HG03460 (cell line): ENCODE data around the gene DNAJB14.
"Not testable (repeated sequence)": the region's sequence is repeated elsewhere in the genome, so short reads cannot be mapped to it uniquely, and the experiment has no call there.

ENCODE experiments used
- ATAC-seq: cut with Tn5 transposase; IDR thresholded peaks from one replicate; pipeline ENCODE4 v1.9.1; 2021; ENCODE audit not compliant: unreplicated experiment

The DNAJB14 gene

DNA sequence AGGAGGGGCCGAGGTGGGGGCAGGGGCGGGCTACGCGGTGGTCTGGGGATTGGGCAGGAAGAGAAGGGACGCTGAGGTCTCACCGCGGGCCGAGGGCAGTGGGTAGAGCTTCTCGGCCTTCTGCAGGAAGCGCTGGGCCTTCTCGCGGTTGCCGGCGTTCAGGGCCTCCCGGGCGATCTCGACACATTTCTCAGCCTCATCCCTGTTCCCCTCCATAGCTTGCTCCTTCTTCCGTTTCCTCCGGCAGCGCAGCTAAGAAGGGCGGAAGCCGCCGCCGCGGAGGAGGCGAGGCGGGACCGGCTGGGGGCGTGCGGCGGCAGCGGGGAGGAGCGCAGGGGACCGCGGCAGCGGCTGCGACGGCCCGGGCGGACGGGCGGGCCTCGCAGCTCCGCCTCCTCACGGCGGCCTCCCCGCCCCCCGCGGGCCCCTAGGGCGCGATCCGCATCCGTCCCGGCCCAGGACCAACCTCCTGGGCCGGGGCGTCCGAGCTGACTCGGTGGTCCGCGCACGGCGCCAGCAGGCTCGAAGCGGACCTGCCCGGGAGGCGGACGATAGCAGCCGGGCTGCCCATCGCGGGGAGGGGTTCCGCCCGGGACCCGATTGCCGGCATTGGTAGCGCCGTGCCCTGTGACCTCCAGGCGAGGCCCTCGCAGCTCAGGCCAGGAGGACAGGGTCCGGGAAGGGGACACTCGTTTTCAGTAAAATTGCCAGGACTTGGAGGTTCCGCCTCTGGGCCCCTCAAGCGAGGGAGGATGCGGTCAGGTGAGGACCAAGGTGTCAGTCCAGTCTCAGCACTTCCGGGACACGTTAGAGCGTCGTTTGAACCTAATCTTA lies at the start of gene DNAJB14:
TSS of gene DNAJB14 (minus strand) at position 263 of the 834 bp plus-strand sequence. CDS start at position 216, 47 bp downstream.
- peak; percentile 39 for ATAC-seq

DNA sequence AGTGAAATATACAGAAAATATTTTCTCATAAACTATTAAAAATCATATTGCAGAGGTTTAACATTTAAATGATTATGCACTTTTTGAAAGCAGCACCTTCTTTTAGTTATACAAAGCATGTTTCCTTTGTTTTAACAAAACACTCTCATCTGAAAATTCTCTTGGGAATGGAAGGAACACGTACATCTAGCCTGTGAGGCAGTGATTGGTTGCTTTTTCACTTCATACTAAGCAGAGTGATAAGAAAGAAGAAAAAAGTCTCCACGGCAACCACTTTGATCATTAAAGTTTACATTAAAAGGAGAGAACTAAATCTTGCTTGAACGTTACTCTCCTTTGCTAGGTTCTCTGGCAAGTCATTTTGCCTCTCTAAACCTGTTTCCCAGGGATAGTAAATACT lies 45.3 kb upstream of the DNAJB14 start:
- ATAC-seq: no peak

DNA sequence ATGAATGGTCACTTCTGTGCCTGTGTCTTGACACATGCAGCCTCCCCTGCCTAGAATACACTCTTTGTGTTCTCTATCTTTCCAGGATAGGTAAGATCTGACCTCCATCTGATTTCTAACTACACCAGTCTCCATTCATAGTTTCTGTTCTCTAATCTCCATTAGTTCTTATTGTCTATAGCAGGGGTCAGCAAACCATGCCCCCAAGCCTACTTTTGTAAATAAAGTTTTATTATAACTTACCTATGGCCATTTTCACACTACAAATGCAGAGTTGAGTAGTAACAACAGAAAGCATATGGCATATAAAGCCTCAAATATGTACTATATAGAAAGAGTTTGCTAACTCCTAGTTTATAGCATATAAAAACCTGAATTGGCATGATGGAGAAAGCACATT lies 41.3 kb upstream of the DNAJB14 start:
- ATAC-seq: no peak

DNA sequence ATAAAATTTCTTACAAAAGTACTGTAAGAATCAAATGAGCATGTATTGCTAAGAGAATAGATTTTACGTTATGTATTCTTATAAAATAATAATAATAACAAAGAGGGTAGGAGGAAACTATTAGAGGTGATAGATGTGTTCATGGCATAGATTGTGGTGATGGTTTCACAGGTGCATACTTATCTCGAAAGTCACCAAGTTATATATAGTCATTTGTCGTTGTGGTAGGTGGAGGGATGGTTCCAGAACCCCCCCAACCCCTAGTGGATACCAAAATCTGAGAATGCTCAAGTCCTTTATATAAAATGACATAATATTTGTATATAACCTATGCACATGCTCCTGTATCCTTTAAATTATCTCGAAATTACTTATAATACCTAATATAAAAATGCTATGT lies 40.4 kb upstream of the DNAJB14 start:
- no peak for ATAC-seq

DNA sequence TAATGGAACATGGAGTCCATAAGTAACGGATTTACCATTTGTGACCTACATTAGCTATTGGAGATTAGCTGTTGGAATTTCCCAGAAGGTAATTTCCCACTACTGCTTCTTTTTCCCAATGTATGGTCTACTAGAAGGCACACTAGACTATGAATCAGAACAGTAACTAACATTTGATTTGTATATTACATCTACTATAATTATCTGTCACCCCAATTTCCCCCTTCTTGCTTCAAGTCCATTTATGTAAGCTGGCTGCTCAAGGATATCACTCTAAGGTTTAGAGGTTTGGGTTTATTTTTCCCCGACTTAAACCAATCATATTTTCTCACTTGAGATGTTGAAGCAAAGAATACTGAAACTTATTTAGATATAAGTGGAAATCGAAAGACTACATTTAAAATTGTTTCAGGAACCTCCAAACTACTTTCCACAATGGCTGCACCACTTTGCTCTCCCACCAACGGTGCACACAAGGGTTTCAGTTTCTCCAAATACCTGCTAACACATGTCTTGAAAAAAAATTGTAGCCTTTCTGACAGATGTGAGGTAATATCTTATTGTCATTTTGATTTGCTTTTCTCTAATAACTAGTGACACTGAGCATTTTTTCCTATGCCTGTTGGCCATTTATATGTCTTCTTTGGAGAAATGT lies 37.0 kb upstream of the DNAJB14 start:
- ATAC-seq: no peak

DNA sequence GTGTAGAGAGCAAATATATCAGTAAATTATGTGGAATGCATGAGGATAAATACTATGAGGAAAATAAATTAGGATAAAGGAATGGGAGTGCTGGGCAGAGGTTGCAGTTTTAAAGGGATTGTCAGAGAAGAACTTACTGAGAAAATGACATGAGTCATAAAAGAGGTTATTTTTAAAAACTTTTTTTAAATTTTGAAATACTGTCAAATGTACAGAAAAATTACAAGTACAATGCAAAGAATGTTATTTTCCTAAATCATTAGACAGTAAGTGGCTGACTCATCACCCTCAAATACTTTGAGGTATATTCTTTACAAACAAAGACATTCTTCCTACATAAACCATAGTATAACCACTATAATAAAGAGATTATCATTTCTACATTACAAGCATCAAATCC lies 33.5 kb upstream of the DNAJB14 start:
- ATAC-seq: no peak

DNA sequence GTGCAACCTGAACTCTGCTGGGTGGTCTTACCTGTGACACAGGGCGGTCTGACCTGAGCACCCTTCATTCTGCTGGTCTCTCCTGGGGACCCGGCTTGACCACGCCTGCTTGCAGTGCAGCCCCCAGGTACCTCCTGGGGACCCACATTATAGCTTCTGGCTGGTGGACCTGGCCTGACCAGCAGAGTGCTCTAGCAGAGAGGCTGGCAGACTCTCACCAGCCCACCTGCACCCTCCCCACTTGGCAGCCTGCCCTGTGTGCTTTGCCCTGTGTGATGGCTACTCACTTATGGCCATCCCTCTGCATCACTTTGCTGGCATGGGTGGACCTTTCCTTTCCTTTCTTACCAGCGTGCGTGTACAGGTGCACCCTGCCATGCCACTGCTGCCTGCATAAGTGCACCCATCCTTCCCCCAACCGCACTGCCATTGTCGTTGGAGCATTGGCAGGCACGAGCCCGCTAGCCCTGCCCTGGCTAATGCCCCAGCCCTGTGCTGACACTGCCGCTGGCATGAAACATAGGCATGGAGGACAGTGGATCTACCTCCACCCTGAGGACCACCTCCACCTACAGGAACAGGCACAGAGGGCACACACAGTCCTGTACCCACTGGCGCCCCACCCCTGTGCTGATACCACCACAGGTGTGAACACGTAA lies 25.2 kb upstream of the DNAJB14 start:
- no peak for ATAC-seq

DNA sequence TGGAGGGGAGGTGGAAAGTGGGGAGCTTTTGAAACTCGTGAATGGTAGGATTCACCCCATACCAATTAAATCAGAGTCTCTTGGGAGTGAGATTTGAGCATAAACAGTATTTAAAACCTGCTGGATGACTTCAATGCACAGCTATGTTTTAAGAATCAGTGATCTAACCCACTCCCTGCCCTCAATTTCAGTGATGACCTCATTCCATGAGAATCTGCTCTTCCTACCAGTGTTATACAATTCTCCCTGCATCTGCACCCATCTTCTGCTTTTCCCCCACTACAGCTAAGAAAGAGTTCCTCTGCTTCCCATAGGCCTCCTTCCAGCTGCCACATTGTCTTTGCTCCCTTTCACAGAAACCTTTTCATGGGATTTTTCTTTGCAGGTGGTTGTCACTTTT lies 21.9 kb upstream of the DNAJB14 start:
- no peak for ATAC-seq

DNA sequence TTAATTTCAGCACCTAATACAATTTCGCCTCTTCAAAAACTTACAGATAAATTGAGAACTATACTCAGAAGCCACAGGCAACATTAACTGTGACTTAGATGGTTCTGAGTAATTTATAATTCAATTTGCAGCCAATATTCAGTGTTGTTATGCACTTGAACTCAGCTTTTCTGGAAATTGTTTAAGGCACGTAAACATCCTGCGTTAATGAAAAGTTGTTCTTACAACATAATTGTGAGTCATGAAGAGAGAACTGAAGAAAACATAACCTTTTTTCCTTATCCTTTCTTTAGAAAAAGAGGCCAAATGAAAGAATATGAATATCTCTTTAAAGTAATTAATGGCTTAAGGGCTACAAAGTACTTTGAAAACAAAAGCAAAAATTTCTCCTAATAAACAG lies 20.3 kb upstream of the DNAJB14 start:
- ATAC-seq: no peak

DNA sequence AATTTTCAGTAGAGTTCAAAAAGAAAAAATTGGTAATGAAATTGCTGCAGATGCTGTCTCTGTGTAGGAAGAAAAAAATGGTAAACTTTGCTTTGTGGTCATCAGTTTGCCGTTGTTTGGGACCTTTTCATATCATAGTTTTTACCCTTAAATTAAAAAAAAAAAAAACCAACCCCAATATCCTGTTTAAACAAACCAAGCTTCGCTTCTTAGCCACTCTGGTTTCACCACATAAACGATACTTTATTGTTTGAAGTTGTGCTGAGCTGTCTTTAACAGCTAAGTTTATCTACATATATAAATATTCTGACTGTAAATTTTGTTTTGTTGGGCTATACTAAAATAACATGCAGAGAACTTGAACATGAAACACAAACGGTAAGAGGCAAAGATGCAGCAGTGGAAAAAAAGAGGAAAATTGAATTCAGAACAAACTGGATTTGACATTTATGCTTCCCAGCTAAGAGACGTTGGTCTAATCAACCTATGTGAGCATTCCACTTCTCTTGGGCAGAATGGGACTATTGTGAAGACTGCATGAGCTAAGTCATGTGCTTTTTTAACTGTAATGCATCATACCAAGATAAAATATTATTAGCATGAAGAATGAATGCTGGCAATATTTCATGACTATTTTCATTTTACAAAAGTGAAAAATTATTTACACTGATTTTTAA lies 19.4 kb upstream of the DNAJB14 start:
- ATAC-seq: no peak

DNA sequence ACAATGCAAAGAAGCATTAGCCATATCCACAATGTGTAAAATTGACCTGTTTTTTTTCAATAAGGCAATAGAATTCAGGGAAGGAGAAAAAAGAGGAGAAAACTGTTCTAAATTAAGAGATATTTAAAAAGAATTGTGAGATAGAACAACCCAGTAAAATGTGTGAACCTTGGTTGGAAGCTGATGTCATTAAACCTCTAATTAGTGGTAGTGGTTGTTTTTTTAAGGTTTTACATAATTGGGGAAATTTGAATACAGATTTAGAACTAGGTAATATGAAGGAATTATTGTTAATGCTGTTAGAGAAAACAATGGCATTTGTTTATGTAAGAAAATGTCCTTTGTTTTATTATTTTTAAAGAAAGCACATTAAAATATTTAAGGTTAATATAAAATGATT lies 18.8 kb upstream of the DNAJB14 start:
- ATAC-seq: no peak

DNA sequence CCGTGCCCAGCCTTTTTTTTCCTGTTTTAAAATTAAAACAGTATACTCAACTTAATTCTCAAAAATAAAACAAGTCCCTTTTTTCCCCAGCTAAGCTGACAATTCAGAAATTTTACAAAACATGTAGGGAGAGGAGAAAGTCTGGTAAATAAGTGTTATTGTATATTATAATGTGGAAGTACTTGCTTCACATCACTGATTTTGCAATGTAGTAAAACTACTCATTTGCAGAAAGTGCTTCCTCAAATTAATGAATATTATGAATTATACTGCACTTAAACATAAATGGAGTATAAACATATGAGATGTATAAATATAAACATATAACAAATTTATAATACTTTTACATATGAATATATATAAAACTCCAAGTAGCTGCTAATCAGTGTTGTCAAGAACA lies 15.3 kb upstream of the DNAJB14 start:
- ATAC-seq: no peak

DNA sequence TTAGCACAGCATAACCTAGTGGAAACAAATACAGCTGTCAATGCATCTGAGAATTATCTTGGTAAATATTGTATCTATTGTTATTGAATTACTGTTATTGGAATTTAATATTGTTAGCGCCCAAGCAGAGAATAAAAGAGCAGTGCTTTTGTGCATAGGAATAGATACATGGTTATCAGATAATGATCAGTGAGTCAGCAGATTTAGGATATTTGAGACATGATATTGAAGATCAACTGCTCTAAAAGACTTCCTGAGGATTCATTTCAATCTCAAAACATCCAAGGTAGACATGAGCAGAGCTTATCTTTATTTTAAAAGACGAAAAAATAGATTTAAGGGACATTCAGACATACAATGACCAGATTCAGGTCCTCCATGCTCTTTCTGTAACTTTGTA lies 14.2 kb upstream of the DNAJB14 start:
- no peak for ATAC-seq

DNA sequence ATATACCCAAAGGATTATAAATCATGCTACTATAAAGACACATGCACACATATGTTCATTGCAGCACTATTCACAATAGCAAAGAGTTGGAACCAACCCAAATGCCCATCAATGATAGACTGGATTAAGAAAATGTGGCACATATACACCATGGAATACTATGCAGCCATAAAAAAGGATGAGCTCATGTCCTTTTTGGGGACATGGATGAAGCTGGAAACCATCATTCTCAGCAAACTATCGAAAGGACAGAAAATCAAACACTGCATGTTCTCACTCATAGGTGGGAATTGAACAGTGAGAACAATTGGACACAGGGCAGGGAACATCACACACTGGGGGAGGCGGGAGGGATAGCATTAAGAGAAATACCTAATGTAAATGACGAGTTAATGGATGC lies 11.8 kb upstream of the DNAJB14 start:
- ATAC-seq: not testable (repeated sequence)

DNA sequence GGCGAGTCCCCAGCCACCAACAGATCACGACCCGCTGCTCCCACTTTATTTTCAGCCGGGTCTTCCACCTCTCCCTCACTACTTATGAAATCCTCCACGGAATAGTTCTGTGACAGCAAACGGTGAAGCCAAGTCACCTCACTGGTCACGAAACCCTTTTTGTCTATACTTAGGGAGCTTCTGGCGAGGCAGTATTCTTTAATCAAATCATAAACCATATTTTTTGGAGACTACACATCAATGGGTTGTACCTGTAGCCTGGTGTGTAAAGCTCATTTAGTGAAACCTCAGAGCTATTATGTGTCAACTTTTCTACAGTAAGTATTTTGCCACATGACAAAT lies 4.5 kb upstream of the DNAJB14 start:
- no peak for ATAC-seq

DNA sequence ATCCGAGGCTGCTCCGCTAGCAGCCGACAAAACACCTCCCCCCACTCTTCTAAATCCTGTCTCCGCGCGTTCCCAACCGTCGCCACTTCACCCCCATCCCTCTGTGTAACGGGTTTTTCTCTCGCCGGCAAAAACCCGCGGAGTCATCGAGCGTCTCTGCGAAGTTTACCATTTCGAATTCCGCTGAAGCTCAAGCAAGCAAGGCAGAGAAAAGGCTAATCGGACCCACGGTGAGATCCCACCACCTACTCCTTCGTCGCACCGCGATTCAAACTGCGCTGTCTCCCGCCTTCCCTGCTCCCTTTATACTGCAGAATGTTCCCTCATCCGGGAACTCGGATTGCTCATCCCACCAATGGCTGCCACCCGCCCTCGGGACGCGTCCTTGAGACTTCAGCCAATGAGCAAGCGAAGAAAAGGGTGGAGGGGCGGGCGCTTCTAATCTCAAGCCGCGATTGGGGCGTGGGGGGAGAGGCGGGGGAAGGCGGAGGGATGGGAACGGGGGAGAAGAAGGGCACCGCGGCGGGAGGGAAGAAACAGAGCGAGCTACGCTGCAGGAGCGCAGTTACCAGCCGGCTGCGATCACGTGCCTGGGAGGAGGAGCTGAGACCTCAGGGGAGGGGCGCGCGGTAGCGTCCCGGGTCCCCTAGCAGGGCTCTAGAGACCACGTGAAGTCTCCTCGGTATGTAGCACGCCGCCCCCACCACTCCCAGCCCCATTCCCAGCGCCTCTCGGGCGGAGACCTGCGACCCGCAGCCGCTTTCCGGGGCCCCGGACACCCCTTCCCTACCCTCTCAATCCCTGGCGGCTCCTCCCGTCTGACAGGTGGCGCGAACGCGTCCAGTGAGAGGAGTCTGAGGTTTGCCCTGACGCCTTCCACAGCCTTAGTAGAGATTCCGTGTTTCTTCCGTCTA lies 3.8 kb upstream of the DNAJB14 start, which contains the start of gene H2AZ1:
TSS of gene H2AZ1 (minus strand) at position 277 of the 914 bp plus-strand sequence. CDS start at position 172, 105 bp downstream.
- peak; percentile 52 for ATAC-seq

DNA sequence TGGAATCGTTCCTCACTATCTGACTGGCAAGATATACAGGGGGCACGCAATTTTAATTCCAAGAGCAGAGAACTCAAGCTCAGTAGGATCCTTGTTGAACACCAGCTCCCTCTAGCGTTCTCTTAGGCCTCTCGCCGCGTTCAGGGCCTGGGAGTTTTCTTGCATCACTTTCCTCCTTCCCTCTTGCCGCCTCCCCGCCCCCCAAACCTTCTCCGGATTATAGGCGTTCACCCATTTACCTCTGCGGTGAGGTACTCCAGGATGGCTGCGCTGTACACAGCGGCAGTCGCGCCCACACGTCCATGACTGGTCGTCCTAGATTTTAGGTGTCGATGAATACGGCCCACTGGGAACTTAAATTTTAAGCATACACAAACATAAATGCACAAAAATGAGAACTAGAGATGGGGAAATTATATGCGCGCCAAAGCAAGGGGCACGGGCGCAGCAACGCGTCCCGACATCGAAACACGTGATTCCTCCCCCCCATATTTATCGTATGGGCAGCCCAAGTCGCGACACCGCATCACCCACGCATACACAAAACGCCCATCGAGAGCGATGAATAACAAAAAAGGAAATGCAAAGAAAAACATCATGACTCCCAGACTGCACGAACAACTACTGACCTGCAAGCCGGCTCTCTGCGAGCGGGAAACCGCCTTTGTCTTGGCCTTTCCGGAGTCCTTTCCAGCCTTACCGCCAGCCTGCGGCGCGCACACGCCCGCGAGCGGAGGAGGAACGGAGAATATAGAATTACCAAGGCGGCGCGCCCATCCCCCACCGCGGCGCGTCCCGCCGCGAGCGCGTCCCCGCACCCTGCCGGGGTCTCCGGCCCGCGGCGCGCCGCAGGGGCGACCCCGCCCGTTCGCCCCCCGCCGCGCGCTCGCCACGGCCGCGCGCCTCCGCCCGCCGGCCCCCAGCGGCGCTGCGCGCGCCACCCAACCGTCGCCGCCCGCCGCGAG lies 2.9 kb upstream of the DNAJB14 start:
- peak; percentile 25 for ATAC-seq

DNA sequence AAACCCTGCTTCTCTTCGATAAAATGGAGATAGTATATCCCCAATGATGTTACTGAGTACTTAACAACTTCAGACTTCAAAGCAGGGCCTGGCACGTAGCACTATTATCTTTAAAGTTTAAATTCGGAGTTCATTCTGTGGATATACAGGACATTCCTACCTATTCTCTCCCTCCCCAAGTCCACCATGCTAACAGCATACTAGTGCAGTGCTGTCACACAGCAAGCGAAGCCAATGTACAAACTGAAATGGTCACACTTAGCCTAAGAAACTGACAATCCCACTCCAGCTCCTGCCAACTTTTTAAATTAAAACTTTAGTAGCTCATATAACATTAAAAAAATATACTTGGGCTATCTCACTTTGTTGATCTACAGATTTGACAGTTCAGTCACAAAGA lies 1.2 kb upstream of the DNAJB14 start:
- no peak for ATAC-seq

DNA sequence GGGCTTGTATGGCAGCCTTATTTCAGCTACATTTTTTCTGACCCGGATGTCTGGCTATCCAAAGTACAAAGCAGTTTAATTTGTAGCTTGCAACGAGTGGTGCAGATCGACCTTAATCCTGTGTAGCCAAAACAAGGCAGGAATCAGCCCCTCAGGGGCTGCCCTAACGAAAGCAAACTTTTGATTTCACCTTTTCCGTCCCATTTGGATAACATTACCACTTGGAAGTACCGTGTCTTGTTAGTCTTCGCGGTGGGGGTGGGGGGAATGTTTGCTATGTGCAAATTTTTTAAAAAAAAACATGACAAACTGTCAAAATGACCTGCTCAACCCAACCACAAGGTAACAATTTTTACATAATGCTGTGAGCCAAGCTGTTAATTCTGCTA lies 766 bp upstream of the DNAJB14 start:
- ATAC-seq: no peak
